Liver (tissue), 3 donors: ENCODE data around the gene ZNF211.

Experiments used
- FOXA1 ChIP-seq: IDR thresholded peaks from 2 replicates; pipeline ENCODE4 v1.6.1; 2016; ENCODE audit warnings: antibody characterized with exemption
- HNF4A ChIP-seq, 2 donors: conservative IDR thresholded peaks; 2 replicates each; pipeline ENCODE4 v1.6.1; 2016; ENCODE audit warnings: antibody characterized with exemption in 2 of 2, mild to moderate bottlenecking in 2 of 2
- JUND ChIP-seq, 2 donors: IDR thresholded peaks; 2 replicates each; pipeline ENCODE4 v1.6.1; 2016; ENCODE audit warnings: antibody characterized with exemption in 2 of 2
- RAD21 ChIP-seq, 2 donors: IDR thresholded peaks; 2 replicates each; pipeline ENCODE4 v1.6.1; 2016; ENCODE audit warnings: antibody characterized with exemption in 2 of 2, mild to moderate bottlenecking in 2 of 2
- RXRA ChIP-seq, 2 donors: IDR thresholded peaks; 2 replicates each; pipeline ENCODE4 v1.6.1; 2017 to 2018; ENCODE audit warnings: antibody characterized with exemption in 2 of 2, mild to moderate bottlenecking in 1 of 2
- SP1 ChIP-seq: IDR thresholded peaks from 2 replicates; pipeline ENCODE4 v1.6.1; 2018; ENCODE audit warnings: antibody characterized with exemption, mild to moderate bottlenecking
- TAF1 ChIP-seq: conservative IDR thresholded peaks from 2 replicates; pipeline ENCODE4 v1.6.1; 2016; ENCODE audit warnings: antibody characterized with exemption, mild to moderate bottlenecking
- YY1 ChIP-seq: IDR thresholded peaks from 2 replicates; pipeline ENCODE4 v1.6.1; 2016; ENCODE audit warnings: antibody characterized with exemption, mild to moderate bottlenecking
- TF ChIP-seq, protein P1 (sequence below): fragments of 150-350 bp; IDR thresholded peaks from 2 replicates; pipeline ENCODE4 v1.5.1; 2017; ENCODE audit warnings: improper control_type of control experiment, low read depth, low read length; ENCODE audit not compliant: missing input control
- TF ChIP-seq, protein P2 (sequence below): IDR thresholded peaks from 2 replicates; pipeline ENCODE4 v1.6.1; 2016; ENCODE audit warnings: antibody characterized with exemption
- TF ChIP-seq, protein P3 (sequence below): IDR thresholded peaks from 2 replicates; pipeline ENCODE4 v1.6.1; 2016; ENCODE audit warnings: antibody characterized with exemption
- TF ChIP-seq, protein P4 (sequence below): IDR thresholded peaks from 2 replicates; pipeline ENCODE4 v1.6.1; 2016; ENCODE audit warnings: antibody characterized with exemption
- TF ChIP-seq, protein P5 (sequence below): IDR thresholded peaks from 2 replicates; pipeline ENCODE4 v1.6.1; 2016; ENCODE audit warnings: antibody characterized with exemption, mild to moderate bottlenecking
- donor health status: healthy.
- donor health status: healthy.

DNA sequence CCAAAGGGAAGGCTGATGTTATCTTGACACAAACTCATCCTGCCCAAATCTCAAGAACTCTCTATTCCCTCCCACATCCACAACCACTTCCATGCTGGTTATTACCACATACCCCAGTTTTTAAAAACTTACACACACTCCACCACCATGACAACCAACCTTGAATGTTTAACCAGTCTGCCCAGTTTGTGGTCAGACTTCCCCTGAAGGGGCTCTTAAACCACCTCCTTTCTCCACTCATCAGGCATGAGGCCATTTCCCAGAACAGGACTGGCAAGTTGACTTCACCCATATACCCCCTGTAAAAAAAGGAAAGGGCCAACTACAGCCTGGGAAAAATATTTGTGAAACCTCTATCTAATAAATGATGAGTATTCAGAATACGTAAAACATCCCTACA, 23.4 kb downstream of the ZNF211 start:
- TF ChIP-seq, protein P1, sequence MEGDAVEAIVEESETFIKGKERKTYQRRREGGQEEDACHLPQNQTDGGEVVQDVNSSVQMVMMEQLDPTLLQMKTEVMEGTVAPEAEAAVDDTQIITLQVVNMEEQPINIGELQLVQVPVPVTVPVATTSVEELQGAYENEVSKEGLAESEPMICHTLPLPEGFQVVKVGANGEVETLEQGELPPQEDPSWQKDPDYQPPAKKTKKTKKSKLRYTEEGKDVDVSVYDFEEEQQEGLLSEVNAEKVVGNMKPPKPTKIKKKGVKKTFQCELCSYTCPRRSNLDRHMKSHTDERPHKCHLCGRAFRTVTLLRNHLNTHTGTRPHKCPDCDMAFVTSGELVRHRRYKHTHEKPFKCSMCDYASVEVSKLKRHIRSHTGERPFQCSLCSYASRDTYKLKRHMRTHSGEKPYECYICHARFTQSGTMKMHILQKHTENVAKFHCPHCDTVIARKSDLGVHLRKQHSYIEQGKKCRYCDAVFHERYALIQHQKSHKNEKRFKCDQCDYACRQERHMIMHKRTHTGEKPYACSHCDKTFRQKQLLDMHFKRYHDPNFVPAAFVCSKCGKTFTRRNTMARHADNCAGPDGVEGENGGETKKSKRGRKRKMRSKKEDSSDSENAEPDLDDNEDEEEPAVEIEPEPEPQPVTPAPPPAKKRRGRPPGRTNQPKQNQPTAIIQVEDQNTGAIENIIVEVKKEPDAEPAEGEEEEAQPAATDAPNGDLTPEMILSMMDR = no peak
- TF ChIP-seq, protein P2, sequence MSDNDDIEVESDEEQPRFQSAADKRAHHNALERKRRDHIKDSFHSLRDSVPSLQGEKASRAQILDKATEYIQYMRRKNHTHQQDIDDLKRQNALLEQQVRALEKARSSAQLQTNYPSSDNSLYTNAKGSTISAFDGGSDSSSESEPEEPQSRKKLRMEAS = no peak
- TF ChIP-seq YY1 (no peak), TAF1 (no peak), RAD21 (IDR thresholded peaks at IDR 0.05) (no peak), SP1 (no peak), HNF4A (conservative IDR thresholded peaks at IDR 0.05) (no peak), RXRA (IDR thresholded peaks at IDR 0.05) (no peak), JUND (IDR thresholded peaks at IDR 0.05) (no peak), FOXA1 (no peak)
- TF ChIP-seq, protein P3, sequence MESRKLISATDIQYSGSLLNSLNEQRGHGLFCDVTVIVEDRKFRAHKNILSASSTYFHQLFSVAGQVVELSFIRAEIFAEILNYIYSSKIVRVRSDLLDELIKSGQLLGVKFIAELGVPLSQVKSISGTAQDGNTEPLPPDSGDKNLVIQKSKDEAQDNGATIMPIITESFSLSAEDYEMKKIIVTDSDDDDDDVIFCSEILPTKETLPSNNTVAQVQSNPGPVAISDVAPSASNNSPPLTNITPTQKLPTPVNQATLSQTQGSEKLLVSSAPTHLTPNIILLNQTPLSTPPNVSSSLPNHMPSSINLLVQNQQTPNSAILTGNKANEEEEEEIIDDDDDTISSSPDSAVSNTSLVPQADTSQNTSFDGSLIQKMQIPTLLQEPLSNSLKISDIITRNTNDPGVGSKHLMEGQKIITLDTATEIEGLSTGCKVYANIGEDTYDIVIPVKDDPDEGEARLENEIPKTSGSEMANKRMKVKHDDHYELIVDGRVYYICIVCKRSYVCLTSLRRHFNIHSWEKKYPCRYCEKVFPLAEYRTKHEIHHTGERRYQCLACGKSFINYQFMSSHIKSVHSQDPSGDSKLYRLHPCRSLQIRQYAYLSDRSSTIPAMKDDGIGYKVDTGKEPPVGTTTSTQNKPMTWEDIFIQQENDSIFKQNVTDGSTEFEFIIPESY = no peak
- TF ChIP-seq, protein P4, sequence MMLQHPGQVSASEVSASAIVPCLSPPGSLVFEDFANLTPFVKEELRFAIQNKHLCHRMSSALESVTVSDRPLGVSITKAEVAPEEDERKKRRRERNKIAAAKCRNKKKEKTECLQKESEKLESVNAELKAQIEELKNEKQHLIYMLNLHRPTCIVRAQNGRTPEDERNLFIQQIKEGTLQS = no peak
- TF ChIP-seq, protein P5, sequence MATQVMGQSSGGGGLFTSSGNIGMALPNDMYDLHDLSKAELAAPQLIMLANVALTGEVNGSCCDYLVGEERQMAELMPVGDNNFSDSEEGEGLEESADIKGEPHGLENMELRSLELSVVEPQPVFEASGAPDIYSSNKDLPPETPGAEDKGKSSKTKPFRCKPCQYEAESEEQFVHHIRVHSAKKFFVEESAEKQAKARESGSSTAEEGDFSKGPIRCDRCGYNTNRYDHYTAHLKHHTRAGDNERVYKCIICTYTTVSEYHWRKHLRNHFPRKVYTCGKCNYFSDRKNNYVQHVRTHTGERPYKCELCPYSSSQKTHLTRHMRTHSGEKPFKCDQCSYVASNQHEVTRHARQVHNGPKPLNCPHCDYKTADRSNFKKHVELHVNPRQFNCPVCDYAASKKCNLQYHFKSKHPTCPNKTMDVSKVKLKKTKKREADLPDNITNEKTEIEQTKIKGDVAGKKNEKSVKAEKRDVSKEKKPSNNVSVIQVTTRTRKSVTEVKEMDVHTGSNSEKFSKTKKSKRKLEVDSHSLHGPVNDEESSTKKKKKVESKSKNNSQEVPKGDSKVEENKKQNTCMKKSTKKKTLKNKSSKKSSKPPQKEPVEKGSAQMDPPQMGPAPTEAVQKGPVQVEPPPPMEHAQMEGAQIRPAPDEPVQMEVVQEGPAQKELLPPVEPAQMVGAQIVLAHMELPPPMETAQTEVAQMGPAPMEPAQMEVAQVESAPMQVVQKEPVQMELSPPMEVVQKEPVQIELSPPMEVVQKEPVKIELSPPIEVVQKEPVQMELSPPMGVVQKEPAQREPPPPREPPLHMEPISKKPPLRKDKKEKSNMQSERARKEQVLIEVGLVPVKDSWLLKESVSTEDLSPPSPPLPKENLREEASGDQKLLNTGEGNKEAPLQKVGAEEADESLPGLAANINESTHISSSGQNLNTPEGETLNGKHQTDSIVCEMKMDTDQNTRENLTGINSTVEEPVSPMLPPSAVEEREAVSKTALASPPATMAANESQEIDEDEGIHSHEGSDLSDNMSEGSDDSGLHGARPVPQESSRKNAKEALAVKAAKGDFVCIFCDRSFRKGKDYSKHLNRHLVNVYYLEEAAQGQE = no peak
